MV-4-11 (cell line): ENCODE results near the gene BARHL1.

Experiments
- DNase-seq: peaks from one replicate; lab custom pipeline; 2025; lab: John Stamatoyannopoulos, UW

The BARHL1 gene

DNA sequence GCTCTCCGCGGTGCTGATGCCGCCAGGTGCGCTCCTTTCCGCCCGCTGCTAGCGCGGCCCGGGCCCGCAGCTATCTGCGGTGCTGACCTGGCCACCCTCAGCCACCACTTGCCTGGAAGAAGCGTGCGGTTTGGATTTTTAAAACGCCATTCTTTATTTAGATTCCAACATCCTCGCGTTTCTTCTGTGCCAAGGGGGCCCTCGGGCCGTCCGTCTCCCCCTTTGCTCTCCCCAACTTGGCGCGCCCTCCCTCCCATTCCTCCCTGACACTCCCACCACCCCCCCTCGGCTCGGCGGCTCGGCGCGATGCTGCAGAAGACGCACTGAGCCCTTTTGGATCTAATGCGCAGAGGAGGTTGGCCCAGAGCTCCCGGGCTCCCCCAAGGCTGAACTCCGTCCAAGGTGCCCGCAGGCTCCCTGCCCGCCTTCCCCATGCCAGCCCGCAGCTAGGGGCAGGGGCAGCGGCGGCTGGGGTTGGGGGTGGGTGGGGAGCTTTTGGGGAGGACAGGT lies at the start of gene BARHL1:
TSS of gene BARHL1 (plus strand) at position 331 of the 510 bp plus-strand sequence. CDS start 192 bp downstream, outside the sequence.
- no peak for DNase-seq

DNA sequence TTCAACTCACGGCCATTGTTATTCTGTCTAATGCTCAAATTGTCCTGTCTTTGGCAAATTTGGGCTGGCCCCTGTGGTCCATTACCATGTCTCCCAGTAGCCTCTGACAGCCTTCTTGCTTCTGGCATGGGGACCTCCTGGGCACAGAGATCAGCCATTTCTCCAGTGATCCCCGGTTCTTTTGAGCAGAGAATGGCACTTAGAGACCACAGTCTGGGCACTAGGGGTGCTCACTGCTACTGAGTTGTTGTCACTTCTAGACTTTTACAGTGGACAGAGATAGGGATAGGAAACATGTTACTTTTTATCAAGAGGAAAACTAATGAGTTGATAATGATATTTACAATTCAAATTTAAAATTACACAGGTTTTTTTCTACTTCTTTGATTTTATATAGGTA lies 47.6 kb upstream of the BARHL1 start:
- no peak for DNase-seq

GRCh38 chr9:132536124-132536523 lies 46.3 kb upstream of the BARHL1 start:
- DNase-seq = no peak

- no peak for DNase-seq
Measured at GRCh38 chr9:132537352-132537751, 45.1 kb upstream of the BARHL1 start.

DNA sequence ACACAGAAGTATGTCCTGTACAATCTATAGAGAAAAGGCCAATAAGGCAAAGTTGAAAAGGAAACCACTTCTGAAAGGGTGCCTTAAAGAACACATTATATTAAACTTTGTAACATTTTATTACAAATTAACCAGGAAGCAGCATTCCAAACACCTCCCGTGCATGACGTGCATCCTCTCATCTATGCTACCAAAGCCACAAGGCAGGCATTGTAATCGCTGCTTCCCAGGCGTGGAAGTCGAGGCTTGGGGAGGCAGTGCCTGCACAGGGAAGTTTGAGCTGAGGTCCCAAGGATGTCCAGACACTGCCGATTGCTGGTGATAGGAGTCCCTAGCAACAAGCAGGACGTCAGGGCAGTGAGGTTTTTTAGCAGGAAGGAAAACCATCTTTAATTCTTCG lies 44.3 kb upstream of the BARHL1 start:
- no peak for DNase-seq

- no peak for DNase-seq
Measured at GRCh38 chr9:132539096-132539495, 43.3 kb upstream of the BARHL1 start.

DNA sequence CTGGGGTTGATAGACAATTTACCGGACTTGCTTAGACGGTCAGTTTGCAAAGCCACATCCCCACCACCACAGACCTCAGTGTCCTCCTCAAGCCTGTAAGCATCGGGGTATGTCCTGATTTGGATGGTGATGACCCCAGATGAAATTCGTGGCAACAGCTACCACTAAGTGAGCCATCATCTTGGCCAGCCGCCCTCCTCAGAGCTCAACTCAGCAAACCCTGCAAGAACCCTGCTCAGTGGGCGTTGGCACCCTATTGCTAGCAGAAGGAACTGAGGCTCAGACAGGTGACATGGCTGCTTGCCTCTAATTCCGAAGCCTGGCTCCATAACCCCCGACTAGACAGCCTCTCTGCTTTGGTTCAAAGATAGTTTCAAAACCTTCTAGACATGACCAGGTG lies 41.4 kb upstream of the BARHL1 start:
- no peak for DNase-seq

- DNase-seq = no peak
Measured at GRCh38 chr9:132541870-132542830, 40.3 kb upstream of the BARHL1 start.

DNA sequence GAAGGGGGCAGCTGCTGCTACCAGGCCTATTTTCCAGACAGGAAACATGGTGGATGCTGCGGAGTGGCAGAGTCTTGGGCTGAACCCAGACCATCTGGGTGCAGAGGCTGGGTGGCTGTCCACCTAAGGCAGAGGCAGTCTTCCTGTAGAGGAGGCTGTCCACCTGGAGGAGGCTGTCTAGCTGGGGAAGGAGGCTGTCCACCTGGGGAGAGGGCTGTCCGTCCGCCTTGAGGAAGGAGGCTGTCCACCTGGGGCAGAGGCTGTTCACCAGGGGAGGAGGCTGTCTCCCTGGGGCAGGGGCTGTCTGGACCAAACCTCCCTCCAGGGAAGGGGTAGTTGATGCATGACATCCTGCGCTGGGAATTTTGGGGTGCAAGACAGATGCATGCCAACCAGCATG lies 39.2 kb upstream of the BARHL1 start:
- DNase-seq = no peak

DNA sequence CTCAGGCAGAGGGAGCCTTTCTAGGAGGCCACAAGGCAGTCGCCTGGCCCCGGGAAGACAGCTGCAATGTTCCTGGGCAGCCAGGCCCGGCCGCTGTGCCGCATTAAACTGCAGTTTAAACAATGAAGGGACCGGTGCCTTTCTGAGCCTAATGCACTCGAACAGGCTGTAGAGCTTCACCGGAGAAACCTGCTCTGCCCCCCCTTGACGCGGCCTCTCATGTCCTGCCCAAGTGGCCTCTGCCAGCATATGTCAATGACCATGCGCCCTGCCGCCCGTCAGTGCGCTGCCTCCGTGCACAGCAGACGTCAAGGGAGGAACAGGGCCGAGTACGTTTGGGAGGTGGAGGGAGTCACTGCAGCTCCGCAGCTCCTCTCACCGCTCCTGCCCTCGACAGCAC lies 38.4 kb upstream of the BARHL1 start:
- no peak for DNase-seq

DNA sequence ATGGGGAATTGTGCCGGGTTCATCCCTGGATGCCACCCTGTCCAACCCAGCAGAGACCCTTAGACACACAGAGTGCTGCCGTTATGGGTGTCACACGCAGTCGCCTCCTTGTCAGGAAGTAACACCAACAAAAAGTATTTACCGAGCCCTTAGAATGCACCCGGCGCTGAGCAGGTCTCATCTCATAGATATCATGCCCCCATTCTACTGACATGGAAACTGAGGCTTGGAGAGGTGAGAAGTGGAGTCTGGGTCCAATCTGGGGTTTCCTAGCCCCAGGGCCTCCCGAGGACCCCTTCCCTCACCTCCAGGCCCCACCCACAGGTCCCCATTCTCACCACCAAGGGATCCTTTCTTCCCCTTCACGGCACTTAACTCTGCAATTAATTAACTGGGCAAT lies 36.8 kb upstream of the BARHL1 start:
- no peak for DNase-seq

DNA sequence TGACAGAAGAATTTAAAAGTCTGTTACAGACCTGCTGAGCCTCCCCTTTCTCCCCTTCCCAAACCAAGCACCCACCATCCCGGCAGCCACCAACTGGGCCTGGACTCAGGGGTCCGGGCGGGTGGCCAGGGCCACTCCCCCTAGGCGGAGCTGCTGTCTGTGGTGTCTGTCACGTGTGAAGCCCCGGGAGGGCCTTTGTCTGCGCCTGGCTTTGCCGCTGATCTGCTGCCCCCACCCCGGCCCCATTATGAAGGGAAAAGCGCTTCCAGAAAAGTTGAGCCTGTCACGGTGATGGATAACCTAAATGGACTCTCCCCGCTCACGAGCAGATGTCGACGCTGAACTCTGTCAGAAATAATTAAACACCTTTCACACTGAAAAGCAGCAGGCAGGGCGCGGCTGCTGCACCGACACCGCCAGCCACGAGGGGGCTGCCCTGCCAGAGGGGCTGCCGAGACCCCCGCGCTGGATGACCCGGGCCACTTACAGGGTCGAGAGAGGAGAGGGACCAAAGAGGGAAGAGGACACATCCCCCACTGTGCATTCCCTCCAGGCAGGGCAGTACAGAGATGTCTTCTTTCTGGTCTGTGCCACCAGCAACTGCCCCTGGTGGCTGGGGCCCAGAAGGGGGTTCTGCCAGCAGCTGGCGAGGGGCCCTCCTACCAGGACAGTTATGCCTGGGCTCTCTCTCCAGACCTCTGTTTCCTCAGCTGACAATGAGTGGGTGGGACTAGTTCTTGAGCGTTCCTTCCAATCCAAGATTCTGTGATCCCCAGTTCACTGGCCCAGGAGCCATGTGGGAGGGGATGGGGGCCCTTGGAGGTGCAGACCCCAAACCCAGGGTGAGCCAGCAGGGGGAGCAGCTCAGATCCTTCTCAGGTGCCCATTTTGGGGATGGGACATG lies 36.0 kb upstream of the BARHL1 start:
- no peak for DNase-seq

- no peak for DNase-seq
Measured at GRCh38 chr9:132547052-132547431, 35.4 kb upstream of the BARHL1 start.

GRCh38 chr9:132547436-132547835 lies 35.0 kb upstream of the BARHL1 start:
- no peak for DNase-seq

DNA sequence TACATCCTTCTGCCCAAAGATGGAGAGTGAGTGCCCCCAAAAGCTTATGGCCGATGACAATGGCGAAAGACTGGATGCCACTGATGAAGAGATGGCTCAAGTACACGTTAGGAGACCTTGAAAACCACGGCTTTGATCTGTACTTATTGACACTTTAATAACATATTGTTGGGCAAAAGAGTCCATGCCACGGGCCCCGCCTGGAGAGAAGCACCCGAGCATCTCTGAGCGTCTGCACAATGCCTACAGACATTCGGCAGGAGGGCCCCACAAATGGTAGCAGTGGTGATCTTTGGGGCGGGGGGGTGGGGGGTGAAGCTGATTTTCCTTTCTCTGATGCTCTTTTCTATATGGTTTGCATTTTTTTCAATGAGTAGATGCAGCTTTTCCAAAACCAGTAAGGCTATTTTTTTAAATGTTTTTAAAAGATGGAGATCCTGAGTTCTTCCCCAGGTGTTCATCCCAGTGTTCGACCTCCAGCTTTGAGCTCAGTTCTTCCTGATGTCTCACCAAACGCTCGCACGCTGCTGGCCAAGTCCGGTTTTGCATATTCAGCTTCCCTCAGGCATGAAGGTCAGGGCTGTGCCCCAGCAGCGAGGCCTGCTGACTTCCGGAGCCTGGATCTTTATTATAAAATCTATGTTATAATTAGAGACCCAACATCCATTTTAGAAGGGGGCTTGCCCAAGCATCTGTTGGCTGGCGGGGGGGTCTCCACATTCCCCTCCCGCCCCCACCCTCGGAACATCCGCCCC lies 34.3 kb upstream of the BARHL1 start:
- DNase-seq = no peak

DNA sequence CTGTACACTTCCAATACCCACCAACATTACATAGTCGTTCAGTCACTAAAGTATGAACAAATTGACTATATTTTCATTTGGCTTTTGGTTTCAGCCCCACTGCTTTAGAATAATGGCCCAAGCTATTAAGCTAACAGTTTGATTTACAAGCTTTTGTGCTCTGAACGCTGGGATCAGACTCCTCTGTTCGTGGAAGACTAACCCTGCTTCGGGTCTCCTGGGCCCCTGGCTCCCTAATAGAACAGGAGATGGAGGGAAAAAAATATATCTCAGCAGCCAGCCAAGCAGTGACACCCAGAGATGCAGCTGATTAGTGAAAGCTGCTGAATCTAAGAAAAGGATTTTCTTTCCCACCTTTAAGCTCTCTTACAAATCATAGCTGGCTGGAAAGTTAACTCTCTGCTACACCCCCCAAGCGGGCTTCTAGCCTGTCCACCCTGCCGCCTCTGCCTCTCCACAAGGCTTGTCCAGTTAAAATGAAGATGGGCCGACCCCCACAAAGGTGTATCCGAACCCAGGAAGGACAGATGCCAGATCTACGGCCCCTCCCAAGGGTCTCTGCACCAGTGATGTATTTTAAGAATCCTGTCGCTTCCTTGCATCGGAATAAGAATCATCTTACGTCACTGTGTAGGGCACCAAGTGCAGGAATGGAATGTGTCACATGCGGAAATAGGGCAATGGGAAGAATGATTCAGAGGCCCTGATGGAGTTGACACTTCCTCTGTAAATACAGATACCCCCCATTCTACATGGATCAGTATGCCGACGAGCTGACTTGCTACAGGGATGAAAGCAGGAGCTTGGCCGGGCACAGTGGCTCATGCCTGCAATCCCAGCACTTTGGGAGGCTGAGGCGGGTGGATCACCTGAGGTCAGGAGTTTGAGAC lies 33.4 kb upstream of the BARHL1 start:
- DNase-seq = no peak

DNA sequence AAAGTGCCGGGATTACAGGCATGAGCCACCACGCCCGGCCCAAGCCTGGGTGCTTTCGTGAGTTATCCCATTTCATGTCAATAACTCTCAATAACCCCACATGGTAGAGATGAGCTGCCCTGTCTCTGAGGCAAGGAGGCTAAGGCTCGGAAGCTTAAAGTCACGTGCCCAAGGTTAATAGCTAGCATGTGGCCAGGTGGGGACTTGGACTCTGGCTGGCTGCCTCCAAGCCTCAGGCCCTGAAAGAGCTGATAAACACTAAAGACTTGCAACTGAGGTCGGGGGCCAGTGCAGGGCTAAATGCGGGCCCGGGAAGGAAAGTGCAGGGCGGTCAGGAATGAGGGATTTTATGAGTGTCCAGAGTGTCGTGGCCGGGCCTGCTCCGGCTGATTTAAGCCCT lies 30.9 kb upstream of the BARHL1 start:
- DNase-seq = no peak

GRCh38 chr9:132552041-132552440 lies 30.4 kb upstream of the BARHL1 start:
- no peak for DNase-seq

- no peak for DNase-seq
Measured at GRCh38 chr9:132554755-132555154, 27.7 kb upstream of the BARHL1 start.

- DNase-seq = no peak
Measured at GRCh38 chr9:132555528-132555927, 26.9 kb upstream of the BARHL1 start.

- no peak for DNase-seq
Measured at GRCh38 chr9:132556235-132556634, 26.2 kb upstream of the BARHL1 start.
